ENCODE data around the gene VSTM5.
"Not testable (repeated sequence)": the region's sequence is repeated elsewhere in the genome, so short reads cannot be mapped to it uniquely, and the experiment has no call there.

Gene VSTM5

DNA sequence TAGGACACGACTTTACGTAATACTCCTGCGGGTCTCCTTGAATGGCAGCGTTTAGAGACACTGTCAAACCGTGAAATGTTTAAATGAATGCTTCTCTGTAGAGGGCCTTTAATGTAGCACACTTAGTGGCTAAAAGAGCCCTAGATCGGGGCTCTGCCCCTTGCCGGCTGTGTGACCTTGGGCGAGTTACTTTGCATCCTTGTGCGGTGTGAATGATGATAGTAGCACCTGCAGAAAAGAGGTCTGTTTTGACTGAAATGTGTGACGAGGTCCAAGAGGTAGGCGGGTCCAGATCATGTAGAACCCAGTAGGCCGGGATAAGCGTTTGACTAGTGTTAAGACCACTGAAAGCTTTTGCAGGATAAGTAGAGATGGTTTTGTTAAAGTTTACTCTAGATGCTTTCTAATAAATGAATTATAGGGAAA, 65.5 kb downstream of the VSTM5 start:
- no peak for DNase-seq

DNA sequence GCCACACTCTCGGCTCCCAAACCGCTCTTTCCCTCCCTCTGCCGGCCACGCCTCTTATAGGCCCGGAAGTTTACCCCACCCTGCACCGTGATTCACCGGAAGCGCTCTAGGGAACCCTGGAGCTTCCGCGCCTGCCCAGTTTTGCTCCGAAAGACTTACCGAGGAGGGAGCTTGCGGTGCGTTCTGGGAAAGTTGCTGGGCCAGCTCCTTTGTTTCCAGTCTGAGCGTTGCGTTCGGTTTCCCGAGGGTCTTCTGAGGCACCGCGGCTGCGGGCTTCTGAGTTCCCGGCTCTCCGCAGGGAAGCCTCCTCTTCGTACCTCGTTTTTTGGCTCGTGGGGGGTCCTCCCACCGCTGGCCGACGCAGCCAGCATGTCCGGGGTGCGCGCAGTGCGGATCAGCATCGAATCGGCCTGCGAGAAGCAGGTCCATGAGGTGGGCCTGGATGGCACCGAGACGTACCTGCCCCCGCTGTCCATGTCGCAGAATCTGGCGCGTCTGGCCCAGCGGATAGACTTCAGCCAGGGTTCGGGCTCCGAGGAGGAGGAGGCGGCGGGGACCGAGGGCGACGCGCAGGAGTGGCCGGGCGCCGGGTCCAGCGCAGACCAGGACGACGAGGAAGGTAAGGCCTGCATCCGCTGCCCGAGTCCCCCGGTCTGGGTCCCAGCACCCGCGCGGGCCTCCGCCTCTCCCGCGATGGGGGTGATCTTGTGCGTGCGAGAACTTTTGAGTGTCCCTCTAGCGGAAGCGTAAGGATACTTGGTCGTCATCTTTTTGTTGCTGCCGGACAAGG, 66.1 kb downstream of the VSTM5 start, which contains the start of gene MED17:
Gene MED17, plus strand, starts transcription at position 138 of the 790 bp plus-strand sequence. Its CDS starts 232 bp downstream, at position 370.
- peak; percentile 61 for DNase-seq

DNA sequence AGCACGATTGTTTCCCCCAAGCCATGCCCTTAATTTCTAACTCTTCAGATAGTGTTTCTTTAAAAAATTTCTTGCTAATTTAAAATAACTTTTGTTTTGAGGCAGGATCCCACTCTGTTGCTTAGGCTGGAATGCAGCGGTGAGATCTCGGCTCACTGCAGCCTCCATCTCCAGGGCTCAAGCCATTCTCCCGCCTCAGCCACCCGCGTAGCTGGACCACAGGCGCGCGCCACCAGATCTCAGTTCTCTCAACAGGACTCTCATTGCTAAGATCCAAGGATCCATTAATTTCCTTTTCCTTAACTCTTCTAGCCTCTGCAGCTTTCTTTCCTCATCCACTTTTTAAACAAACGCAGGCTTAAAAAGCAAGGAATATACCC, 66.7 kb downstream of the VSTM5 start:
- DNase-seq: no peak

DNA sequence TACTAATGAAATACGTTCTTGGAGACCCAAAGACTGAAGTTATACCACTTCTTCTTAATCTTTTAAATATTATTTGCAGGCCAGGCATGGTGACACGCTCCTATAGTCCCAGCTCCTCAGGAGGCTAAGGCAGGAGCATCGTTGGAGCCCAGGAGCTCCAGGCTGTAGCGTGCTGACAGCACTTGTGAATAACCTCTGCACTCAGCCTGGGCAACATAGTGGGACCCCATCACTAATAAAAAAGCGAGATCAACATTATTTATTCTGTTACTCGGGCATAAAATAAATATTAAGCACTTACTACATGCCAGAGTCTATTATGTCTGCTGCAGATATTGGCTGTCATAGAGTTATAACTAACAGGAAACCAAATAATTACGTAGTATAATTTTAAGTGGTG, 67.1 kb downstream of the VSTM5 start:
- no peak for DNase-seq

DNA sequence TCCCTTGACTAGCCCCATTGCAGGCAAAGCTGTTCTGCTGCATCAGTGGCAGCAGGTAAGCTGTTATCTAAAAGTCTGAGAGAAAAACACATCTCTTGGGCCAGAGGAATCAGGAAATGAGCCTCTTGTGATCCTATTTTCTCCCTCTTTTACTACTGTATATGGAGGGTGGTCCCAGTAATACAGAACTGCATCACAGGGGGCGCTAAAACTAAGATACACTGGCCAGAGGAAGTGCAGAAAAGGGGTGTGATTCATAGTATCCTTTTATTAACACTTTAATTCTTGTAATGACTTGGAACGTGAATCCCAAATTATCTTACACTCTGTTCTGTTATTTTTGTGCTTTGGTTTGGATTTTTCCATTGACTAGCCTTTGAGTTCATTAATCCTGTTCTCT, 75.1 kb downstream of the VSTM5 start:
- no peak for DNase-seq

DNA sequence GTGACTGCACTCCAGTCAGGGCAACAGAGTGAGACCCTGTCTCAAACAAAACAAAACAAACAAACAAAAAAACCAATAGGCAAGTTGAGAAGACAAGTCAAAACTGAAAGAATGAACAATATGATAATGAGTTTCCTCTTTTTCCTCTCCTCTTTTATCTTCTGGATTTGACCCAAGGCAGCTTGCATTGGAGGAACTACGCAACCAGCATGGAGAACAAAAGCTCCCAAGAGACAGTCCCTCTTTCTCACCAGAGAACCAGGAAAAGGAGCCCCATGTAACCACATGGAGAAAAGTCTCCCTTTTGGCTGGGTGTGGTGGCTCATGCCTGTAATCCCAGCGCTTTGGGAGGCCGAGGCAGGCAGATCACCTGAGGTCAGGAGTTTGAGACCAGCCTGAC, 75.9 kb downstream of the VSTM5 start:
- DNase-seq: not testable (repeated sequence)

DNA sequence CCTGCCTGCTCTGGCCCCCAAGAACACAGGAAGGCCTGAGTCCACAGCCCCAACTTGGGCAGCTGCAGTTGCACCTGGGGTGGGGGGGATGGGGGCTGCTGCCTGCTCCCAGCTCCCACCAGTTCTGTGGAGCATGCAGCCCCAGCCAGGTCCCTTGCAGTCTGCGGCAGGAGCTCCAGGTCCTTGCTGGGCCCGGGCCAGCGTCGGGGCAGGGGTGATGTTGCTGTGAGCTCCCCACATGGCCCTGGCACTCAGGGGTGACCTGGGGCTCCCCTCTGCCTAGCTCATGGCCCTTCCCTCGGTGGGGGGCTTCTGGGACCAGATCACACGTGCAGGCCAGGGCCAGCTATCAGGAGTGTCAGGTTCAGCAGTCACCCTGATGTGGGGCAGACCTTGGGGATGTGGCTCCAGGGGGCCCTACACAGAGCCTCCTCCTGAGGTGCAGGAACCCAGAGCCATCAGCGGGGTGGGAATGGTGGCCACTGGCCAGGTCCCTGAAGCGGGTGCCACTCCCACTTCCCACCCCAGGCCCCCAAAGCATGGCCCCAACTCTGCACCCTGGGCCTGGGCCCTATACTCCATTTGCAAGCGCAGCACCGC, 76.7 kb downstream of the VSTM5 start:
- DNase-seq: no peak

DNA sequence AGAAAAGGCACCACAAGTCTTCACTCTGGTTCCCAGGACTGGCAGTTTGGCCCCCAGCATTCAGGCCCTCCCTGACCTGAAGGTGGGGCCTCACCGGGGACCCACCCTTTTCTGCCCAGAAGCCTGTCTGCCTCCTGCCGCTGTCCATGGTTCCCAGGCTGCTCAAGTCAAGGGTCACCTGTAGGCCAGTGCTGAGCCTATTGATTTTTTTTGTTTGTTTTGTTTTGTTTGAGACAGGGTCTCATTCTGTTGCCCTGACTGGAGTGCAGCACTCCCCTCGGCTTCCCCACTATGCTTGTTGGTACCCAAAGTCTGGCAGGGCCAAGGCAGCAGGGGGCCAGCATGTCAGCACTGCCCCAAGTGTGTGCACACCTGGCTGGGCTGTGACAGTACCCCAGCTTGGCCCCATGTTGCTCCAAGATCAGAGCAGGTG, 77.4 kb downstream of the VSTM5 start:
- no peak for DNase-seq

DNA sequence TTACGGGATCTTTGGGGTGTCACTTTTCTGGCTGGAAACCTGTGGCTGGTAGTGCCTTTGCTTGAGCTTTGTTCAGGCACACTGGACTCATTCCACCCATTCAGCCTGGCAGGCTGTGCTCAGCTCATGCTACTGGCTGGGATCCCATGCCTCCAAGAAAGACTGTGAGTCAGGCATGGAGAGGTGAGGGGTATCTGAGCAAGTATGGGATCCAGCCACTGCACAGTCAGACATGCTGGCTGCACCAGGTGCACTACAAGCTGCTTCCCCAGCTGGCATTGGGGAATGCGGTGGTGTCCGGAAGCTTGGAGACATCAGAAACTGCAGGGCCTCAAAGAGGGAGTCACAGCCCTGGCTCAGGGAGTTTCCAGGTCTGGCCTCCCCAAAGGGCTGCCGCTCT, 78.3 kb downstream of the VSTM5 start:
- no peak for DNase-seq

DNA sequence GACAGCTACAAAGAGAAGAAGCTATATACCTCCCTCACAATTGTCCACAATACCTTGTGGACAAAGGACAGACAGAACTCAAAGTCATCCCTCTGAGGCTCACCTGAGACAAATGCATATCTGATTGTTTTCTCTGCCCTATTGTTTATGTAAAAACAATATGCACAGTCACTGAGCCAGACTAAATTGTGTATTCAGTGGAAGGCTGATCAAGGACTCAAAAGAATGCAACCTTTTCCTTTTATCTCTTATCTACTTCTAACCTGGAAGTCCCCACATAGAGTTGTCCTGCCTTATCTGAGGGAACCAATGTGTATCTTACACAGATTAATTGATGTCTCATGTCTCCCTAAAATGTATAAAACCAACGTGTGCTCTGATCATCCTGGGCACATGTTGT, 80.3 kb downstream of the VSTM5 start:
- no peak for DNase-seq

All from NCI-H1694 treated with DMSO at 0.1 percent for 48 hours (cell line).